ENCODE results near the gene VPS16.
"Not testable (repeated sequence)": the region's sequence is repeated elsewhere in the genome, so short reads cannot be mapped to it uniquely, and the experiment has no call there.

VPS16 gene

DNA sequence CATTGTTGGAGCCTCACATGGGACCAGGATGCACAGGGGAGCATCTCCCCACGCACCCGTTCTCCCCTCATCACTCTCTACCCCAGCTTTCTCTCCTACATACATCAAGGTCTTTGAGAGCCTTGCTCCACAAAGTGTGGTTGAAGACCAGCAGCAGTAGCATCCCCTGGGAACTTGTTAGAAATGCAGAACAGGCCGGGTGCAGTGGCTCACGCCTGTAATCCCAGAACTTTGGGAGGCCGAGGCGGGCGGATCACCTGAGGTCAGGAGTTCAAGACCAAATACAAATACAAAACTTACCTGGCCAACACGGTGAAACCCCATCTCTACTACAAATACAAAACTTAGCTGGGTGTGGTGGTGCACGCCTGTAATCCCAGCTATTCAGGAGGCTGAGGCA lies 32.6 kb upstream of the VPS16 start:
- DNase-seq = not testable (repeated sequence)

DNA sequence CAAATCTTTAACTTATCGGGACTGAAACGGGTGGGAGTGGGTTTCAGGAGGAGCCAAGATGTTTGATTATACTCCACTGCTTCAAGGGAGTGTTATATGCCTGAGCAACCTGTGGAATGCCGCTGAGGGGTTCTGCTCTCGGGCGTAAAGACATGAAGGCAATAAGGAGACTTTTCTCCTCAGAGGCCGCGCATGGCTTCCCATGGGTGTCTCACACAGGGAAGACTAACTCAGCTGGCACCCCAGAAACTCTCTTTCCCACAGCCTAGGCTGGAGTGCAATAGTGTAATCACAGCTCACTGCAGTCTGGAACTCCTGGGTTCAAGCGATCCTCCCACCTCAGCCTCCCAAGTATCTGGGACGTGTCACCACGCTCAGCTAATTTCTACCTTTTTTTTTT lies 30.9 kb upstream of the VPS16 start:
- DNase-seq = no peak

DNA sequence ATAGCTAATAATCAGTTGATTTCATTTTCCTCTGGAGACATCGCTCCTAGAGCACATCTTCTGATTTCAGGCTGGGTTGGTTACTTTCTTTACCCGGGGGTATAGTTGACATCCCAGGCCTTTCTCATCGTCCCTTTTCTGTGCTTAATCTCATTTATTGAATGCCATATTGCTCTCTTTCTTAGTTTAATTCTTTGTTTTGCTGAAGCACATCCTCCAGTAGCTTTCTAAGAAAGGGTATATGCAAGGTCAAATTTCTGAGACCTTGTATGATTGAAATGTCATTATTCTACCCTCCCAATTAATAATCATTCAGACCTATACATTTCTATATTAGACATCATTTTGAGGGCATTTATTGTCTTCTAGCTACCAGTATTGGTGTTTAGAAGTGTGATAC lies 28.4 kb upstream of the VPS16 start:
- DNase-seq = no peak

DNA sequence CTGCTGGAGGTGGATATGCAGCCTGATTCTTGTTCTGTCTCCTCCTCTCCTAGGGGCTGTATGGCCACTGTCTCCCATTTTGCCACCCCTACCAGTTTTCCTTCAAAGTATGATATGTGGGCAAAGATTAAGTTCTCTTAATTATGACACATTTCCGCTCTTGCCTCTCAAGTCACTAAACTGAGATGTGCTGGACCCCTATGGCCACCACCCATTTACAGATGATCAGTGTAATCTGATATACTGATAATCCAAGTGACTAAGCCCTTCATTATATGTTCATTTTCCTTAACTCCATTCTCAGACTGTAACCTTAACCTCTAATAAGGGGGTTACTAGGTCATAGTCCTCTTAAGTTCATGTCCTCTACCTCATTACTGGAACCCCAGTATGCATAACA lies 26.5 kb upstream of the VPS16 start:
- no peak for DNase-seq

DNA sequence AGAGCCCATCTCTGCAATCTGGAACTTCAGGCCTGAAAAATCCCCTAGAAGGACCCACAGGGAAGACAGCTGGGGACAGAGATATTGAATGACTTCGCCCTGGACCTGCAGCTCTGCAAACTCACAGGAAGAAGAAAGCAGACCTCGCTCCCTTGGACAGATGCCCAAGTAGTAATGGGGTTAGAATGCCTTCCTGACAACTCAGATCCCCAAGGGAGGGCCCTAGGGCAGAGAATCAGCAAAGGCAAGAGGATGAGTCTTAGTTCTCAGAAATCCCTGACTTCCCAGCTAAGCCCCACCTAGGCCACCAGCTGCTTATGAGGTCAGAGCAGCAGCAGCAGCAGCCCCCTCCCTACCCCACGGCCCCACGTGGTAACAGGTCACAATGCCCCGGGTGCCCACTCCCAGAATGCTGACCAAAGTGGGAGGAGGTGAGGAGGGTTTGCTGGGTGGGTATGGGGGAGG lies 25.9 kb upstream of the VPS16 start, which contains the start of gene C20orf141:
C20orf141 (plus strand) TSS at position 401 of the 465 bp plus-strand sequence. CDS start 198 bp downstream, outside the sequence.
- no peak for DNase-seq

DNA sequence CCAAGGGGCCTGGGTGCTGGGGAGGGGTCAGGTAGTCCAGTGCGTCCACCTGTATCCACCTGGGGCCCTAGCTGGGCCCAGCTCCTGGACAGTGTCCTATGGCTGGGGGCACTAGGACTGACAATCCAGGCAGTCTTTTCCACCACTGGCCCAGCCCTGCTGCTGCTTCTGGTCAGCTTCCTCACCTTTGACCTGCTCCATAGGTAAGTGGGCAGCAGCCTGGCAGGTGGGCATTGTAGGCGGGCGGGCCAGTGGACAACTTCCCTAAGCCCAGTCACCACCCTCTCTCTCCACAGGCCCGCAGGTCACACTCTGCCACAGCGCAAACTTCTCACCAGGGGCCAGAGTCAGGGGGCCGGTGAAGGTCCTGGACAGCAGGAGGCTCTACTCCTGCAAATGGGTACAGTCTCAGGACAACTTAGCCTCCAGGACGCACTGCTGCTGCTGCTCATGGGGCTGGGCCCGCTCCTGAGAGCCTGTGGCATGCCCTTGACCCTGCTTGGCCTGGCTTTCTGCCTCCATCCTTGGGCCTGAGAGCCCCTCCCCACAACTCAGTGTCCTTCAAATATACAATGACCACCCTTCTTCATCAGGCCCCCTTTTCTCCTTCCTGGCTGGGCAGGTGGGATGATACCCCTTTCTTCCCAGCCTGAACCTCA lies 25.2 kb upstream of the VPS16 start:
- no peak for DNase-seq

DNA sequence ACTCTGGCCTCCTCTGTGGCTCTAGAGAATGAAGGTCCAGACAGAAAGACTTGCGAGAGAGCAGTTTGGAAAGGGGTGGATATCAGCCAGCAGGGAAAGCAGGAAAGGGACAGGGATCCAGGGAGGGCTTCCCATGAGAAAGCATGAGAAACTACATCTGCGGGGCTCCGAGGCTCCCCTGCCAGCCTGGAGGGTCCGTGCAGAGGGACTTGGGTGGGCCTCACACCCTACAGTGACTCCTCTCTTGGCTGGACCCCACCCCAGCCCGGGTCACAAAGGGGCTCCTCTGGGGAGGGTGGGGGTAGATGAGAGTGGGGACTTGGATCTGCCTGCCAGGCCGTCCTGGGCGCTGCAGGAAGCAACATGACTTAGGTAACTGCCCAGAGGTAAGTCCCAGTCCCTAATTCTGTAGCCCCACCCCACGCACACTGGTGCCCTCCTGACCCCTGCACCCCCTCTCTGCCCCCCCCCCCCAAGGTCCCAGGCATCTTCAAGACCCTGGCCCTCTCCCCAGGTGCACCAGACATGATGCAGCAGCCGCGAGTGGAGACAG lies 24.4 kb upstream of the VPS16 start, which contains the start of gene TMEM239:
TMEM239 (plus strand) TSS at position 335 of the 553 bp plus-strand sequence; CDS start at position 526, 191 bp downstream.
- DNase-seq = no peak

DNA sequence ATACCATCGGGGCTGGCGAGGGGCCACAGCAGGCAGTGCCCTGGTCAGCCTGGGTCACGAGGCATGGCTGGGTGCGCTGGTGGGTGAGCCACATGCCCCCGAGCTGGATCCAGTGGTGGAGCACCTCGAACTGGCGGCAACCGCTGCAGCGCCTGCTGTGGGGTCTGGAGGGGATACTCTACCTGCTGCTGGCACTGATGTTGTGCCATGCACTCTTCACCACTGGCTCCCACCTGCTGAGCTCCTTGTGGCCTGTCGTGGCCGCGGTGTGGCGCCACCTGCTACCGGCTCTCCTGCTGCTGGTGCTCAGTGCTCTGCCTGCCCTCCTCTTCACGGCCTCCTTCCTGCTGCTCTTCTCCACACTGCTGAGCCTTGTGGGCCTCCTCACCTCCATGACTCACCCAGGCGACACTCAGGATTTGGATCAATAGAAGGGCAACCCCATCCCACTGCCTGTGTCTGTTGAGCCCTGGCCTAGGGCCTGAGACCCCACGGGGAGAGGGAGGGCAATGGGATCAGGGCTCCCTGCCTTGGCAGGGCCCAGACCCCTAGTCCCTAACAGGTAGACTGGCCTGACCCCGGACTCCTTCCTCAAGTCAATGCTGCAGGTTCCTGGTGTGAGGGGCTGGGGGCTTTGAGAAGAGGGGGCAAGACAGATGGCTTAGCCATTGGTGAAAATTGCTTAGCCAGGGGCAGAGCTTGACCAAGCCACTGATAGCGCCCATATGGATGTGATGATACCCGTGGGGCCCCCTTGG lies 23.8 kb upstream of the VPS16 start:
- peak; percentile 44 for DNase-seq

DNA sequence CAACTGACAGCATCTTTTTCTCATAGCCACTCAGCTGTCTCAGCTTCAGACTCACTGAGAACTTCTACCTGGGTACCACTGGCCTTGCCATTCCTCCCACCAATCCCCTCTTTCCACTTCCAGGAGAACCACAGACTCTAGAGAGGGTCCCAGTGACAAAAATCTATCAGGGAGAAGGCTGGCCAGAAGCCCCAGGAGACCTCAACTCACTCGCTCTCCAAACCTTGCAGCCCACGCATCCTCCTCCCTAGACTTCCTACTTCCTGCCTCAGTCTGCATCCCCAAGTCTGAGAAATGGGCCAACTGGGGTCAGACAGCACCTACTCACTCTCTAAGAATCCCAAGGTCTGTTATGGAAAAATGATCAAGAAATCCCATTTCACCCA lies 23.2 kb upstream of the VPS16 start:
- DNase-seq = no peak

DNA sequence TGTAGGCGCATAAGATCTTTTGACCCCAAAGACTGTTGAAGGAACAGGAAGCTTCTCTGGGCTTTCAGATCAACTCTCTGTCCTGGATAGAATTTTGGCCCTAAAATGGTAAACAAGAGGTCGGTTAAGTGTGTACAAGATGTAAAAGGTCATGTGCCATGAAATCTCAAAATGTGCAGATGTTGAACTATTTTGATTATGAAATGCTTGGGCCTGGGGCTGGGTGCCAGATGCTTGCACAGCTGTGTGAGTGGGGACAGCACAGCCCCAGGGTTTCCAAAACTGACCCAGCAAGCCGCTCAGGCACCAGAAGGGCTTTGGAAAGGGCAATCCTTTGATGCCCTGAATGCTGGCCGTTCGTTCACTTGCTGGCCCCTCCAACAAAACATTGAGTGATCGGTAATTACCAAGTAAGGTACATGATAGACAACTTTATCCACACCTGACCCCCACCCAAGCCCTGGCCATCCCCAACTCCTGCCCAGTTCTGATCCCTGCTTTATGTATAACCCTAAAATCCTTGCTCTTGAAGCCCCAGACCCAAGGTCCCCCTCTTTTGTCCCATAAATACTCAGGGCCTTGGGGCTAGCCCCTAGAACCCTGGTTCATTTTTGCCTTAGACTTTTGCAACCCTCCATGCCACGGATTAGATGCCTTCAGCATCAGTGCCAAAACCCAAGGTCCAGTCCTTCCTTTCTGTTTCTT lies 22.5 kb upstream of the VPS16 start:
- no peak for DNase-seq

DNA sequence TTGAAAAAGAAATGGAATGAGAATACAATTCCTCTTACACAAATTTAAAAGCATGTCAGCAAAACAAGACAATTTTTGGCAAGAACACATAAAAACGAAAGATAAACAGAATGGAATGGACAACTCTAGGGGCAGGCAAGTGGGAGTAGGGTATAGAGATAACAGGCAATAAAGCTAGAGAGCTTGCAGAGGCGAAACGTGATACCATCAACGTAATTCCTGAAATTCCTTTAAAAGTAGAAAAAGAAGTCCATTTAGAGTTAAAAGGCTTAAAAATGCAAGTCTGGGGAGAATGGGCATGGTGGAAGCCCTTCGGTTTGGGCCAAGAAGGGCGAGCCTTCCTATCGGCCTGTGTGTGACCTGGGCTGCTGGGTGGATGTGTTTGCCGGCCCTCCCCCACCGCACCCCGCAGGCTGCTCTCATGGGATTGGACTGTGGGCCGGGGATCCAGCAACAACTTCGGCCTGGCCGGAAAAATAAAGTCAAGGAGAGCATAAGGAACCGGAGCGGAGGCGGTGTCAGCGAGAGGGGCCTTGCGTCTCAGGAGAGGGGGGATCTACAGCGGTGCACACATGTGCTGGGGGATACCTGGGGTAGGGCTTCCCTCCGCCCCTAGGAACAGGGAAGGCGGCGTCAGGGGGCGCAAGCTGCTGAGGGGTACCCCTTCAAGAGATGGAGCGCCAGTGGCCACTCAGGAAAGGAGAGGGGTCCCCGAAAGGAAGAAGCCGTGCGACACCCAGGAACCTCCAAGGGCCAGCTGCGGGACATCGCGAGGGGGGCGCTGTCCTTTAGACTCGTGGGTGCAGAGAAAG lies 20.3 kb upstream of the VPS16 start:
- DNase-seq = no peak

DNA sequence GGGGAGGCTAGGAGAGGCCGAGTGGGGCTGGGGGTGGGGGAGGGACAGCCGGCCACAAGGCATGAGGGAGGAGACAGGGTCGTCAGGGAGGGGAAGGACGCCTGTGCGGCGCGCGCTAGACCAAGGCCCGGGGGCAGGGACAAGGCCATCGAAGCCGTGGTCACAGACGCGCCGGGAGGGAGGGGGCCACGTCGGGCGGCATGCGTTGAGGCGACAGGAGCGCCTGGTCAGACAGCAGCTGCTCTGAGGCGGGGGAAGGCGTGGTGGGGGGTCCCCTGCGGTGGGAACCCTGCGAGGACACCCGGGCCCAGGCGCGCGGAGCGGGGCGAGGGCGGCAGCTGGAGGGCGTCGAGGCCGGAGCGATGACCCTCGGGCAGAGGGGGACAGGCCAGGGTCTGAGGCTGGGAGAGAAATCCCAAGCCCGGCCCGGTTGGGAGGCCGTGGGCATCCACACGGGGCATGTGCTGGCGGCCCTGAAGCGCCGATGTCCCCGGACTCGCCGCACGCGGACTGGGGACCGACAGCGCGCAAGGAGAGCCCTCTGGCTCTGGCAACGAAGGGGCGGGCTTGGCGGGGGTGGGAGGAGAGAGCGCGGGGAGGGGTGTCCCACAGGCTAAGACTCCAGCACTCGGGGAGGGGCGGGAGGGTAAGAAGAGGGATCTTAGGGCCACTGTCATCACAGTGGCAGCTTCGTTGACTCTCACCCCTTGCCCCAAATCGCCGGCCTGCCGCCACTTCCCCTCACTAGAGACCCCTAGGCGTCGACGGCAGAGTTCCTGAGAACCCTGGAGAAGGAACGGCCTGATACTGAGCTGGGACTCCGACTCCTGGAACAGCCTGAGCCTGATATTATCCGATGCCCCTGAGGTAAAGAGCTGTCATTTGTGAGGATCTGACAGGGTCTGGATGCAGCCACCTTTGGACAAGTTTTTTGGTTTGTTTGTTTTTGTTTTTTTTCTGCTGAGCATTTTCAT lies 19.4 kb upstream of the VPS16 start:
- no peak for DNase-seq

DNA sequence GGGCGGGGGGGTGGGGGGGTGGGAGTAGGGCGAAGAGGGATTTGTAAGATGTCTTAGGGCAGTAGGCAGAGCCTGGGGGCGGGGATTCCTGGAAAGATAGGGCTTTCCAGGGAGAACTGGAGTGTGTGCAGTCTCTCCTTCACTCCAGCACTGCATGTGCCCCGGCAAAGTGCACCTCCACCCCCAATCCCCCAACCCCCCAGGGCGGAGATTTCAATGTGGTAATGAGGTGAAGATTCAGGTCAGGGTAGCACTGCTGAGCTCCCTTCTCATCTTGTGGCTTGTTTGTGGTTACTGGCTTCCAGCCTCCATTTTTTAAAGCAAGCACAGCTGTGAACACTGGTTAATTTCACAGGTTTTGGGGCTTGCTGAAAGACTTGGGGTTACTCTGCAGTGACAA lies 18.5 kb upstream of the VPS16 start:
- peak; percentile 65 for DNase-seq

DNA sequence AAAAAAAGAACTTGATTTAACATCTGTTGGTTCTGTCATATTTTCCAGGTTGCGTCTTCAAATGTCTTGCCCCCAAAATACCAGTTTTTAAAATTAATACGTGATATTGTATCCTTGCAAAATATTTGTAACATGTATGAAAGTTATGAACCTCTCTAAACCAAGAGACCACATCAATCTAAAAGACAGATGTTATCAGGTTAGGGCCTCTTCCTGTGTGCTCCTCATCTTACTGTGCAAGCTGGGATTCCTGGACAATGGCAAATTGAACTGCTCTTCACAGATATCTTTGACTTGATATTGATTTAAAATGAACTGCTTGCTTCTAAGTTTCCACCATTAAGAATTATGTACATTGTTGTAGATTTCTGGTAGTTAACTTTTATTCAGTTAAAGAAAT lies 14.8 kb upstream of the VPS16 start:
- DNase-seq = no peak

DNA sequence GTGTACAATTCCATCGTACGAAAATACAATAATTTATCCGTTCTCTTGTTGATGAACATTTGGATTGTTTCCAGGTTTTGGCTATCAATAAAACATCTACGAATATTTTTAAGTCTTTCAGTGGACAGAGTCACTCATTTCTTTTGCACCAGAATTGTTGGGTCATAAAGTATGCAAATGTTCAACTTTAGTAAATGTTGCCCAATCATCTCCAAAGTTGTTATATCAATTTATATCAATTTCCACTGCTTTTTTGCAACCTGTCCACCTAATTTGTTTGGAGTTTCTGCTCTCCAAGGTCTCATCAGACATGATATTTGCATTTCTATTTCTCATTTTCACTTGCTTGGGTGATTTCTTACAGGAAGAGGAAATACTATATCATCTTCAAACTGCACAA lies 13.9 kb upstream of the VPS16 start:
- DNase-seq = no peak

DNA sequence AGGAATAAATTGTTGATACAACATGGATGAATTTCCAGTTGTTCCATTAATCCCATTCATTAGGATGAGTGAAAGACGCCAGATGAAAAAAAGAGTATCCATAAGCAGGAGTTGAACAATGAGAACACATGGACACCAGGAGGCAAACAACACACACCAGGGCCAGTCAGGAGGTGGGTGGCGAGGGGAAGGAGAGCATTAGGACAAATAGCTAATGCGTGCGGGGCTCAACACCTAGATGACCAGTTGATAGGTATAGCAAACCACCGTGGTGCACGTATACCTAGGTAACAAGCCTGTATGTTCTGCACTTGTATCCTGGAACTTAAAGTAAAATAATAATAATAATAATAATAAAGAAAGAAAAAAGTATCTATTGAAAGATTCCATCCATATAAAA lies 11.2 kb upstream of the VPS16 start:
- no peak for DNase-seq

DNA sequence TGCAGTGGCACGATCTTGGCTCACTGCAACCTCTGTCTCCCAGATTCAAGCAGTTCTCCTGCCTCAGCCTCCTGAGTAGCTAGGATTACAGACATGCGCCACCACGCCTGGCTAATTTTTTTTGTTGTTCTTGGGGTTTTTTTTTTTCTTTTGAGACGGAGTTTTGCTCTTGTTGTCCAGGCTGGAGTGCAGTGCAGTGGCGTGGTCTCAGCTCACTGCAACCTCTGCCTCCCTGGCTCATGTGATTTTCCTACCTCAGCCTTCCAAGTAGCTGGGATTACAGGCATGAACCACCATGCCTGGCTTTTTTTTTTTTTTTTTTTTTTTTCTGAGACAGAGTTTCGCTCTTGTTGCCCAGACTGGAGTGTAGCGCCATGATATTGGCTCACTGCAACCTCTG lies 9.3 kb upstream of the VPS16 start:
- not testable (repeated sequence) for DNase-seq

DNA sequence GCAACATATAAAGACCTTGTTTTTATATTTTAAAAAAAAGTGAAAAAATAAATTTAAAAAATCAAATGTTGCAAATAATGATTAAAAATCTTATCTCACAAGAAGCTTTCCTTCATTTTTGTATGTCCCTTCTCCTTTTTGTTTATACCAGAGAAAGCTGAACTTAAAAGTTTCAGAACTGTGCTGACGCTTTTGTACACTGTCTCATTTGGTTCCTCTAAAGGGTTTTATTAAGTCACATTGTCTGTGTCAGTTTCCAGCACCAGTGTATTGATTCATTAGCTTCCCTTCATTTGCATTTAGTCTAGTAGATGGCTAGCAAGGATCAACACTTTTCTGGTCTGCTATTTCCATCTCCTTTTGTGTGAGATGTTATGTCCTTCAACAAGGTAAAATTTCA lies 6.8 kb upstream of the VPS16 start:
- no peak for DNase-seq

DNA sequence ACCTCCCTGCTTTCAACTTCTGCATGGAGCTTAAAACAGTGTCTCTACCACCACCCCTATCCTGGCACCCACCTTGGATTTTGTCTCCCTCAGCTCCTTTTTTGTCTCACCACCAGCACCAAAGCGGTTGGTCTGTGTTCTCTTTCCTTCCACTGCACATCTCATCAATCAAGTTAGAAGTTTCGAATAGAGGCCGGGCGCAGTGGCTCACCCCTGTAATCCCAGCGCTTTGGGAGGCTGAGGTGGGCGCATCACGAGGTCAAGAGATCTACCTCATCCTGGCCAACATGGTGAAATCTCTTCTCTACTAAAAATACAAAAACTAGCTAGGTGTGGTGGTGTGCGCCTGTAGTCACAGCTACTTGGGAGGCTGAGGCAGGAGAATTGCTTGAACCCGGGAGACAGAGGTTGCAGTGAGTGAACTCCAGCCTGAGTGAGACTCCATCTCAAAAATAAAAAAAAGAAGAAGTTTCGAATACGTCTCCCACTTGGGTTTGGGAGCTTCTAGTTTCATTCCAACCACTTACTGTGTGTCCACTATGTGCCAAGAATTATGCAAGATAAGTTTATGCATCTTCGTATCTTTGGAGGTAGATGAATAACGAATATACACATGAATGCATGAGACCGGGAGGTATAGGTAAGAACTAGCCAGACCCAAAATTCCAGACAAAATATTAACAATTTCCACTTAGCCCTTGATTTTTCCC lies 6.0 kb upstream of the VPS16 start:
- no peak for DNase-seq

DNA sequence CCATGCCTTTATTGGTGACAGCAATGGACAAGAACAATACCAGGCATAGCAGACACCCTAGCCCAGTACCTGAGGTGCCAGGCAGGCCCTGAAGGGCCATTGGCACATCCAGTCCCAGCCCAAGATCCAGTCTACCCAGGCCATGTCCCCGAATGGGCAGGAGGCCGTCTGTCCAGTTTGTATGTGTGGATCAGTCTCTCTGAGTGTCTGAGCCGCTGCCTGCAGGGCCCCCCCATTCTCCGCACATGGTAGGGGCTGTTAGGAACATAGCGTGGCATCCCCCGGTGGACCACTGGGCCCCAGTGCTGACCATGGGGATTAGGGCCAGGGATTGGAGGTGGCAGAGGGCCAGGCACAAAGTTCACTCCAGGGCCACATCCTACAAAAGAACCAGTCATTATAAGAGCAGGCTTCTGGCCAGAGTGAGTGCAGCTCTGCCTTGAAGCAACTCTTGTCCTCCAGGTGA lies 5.2 kb upstream of the VPS16 start:
- no peak for DNase-seq

DNA sequence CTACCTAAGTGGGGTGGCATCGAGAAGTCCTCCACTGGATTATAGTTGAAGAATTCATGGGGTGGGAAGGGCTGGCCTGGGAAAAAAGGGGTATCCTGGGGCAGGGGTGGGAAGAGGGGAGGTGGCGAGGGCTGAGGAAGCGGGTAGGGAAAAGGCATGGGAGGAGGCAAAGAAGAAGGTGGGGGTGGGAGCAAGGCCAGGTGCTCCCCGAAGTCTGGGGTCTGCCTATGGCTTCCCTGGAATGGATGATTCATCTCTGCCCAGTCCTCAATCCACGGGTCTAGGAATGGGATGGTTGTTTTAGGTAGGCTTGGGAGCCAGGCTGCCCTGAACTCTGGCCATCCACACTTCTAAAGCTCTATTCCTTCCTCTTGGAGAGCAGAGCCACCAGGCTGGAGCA lies 4.5 kb upstream of the VPS16 start:
- DNase-seq = no peak
